Epithelial cell of proximal tubule (primary cell): ENCODE results near the gene EGFL6. TPM values are rescaled to one million over a fixed set of nuclear protein-coding genes. Genes with fewer than 3 reads are reported as not detected.
"Not testable (repeated sequence)": the region's sequence is repeated elsewhere in the genome, so short reads cannot be mapped to it uniquely, and the experiment has no call there.

Source experiments
- DNase-seq: peaks from one replicate; pipeline ENCODE4 v3.0.0-alpha.2; 2011; ENCODE audit warnings: low read depth
- H3K4me3 ChIP-seq: 2 replicates; pipeline ENCODE4 v1.5.1; 2011; ENCODE audit warnings: low read depth, mild to moderate bottlenecking, low read length
- total RNA-seq: library from RNA; depleted of rRNA; stranded (reverse); fragments of >200 nt; gene quantifications from 2 replicates; pipeline ENCODE4 v1.2.3, GENCODE V29; 2015
- TF ChIP-seq, protein P1 (sequence below): conservative IDR thresholded peaks from 2 replicates; pipeline ENCODE4 v1.5.1; 2012; ENCODE audit warnings: low read depth, mild to moderate bottlenecking, low read length

EGFL6 gene
- total RNA-seq, 1 donor from 2014 or later, result not detected

DNA sequence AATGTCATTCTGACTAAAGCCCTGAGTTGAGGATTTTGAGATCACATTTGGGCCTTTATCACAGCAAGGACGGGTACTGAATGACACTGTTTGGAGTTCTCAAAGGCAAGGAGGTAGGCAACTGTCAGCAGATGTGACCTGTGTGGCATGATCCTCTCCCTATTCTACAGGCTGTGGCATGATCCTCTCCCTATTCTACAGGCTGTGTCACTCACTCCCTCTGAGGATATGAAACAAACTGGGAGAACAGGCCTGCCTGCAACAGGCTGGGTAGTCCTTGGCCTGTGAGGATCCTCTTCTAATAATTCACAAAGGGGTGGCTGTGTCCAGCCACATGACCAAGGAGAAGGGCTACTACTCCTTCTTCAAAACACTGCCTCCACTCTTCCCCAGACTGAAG lies 68.6 kb downstream of the EGFL6 start:
- no peak for DNase-seq
- TF ChIP-seq, protein P1, sequence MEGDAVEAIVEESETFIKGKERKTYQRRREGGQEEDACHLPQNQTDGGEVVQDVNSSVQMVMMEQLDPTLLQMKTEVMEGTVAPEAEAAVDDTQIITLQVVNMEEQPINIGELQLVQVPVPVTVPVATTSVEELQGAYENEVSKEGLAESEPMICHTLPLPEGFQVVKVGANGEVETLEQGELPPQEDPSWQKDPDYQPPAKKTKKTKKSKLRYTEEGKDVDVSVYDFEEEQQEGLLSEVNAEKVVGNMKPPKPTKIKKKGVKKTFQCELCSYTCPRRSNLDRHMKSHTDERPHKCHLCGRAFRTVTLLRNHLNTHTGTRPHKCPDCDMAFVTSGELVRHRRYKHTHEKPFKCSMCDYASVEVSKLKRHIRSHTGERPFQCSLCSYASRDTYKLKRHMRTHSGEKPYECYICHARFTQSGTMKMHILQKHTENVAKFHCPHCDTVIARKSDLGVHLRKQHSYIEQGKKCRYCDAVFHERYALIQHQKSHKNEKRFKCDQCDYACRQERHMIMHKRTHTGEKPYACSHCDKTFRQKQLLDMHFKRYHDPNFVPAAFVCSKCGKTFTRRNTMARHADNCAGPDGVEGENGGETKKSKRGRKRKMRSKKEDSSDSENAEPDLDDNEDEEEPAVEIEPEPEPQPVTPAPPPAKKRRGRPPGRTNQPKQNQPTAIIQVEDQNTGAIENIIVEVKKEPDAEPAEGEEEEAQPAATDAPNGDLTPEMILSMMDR, result no peak
- no peak overlapping the region for H3K4me3 ChIP-seq

GRCh38 chrX:13638826-13639225 lies 69.4 kb downstream of the EGFL6 start:
- no peak overlapping the region for H3K4me3 ChIP-seq

GRCh38 chrX:13641684-13642083 lies 72.3 kb downstream of the EGFL6 start:
- DNase-seq, H3K4me3 ChIP-seq: not testable (repeated sequence)

More at GRCh38 chrX:13638826-13639225, 69.4 kb downstream of the EGFL6 start:
- no peak for DNase-seq
- TF ChIP-seq, protein P1, result no peak

DNA sequence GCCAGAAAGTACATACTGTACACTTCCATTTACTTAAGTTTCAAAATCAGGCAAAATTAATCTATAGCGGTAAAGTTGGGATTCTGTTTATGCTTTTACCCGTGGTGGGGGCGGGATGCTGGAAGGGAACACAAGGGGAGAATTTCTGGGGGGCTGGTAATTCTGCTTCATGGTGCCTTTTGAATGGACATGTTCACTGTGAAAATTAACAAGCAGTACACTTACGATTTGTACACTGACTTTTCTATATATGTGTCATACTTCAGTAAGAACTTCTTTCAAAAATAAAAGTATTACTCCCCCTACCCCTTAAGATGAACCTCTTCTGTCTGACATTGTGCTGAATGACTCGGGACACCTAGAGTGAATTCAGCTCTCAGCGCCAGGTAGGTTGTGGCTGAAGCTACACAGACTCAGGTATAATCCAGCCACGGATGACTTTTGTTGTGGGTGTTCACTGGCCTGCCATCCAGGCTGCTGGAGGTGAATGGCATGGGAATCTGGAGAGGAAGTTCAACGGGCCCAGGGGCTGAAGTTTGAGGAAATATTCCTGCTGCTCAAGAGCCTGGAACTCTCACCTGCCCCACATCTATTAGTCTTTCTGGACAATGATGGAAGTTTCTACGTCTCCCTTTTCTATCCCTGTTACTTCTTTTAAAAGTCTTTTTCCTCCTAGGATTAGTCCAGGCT lies 76.2 kb downstream of the EGFL6 start:
- H3K4me3 ChIP-seq, result no peak overlapping the region
- no peak for DNase-seq
- TF ChIP-seq, protein P1, result no peak

- no peak for DNase-seq
- TF ChIP-seq, protein P1, result peak; percentile 76
- no peak overlapping the region for H3K4me3 ChIP-seq
Observed at GRCh38 chrX:13646154-13646549, 76.8 kb downstream of the EGFL6 start.

DNA sequence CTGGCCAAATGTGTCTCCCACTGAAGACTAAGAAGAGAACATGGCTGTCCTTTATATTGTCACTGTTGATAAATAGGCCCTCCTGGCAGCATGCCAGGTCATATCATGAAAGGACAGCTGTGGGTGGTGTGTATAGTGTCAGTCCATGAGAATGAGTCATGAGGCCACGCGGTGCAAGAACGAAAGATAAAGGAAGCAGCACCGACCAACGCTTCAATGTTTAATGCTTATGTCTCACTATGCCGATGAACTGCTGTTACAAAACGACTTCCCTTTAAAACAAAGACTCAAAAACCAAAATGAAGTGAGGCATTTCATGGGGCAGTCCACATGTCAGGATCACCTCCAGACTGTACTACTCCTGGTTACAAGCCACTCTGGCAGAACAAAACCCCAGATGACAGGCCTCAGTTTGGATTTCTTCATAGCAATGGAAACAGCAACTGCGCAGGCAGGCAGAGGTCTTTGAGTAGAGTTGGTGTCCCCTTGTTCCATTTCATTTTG lies 78.4 kb downstream of the EGFL6 start:
- no peak overlapping the region for H3K4me3 ChIP-seq
- DNase-seq, result no peak
- TF ChIP-seq, protein P1, result no peak

DNA sequence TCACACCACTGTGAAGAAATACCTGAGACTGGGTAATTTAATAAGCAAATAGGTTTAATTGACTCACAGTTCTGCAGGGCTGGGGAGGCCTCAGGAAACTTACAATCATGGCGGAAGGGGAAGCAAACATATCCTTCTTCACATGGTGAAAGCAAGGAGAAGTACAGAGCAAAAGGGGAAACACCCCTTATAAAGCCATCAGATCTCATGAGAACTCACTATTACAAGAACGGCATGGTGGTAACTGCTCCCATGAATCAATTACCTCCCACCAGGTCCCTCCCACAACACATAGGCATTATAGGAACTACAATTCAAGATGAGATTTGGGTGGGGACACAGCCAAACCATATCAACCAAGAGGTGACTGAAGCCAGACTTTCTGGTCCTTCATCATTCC lies 78.9 kb downstream of the EGFL6 start:
- not testable (repeated sequence) for DNase-seq, H3K4me3 ChIP-seq

DNA sequence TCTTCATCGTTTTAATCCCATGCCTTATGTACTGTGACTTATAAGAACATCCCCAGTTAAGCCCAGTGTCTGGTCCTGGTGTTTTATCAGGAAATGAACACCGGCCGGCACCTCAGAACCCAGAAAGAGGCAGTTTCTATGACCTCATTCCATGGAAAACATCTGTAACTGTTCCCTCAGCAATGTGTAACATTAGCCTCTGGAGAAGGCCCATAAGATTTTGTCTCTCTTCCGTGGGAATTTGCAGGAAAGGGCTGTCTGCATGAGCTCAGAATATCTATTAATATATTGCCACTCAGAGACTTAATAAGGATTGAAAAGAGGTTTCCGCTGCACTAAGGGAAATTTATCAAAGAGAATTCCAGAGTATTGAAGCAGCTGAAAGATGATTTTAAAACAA lies 80.4 kb downstream of the EGFL6 start:
- TF ChIP-seq, protein P1, result no peak

More for the DNA sequence above, 80.4 kb downstream of the EGFL6 start:
- no peak overlapping the region for H3K4me3 ChIP-seq
- DNase-seq, result no peak
